Esophagus squamous epithelium (tissue), 4 donors: ENCODE measurements around the gene FRMD4A.

Experiments
- CTCF ChIP-seq, 6 experiments: fragments of 450-650 bp in 4 of 6; fragments of 200-600 bp in 2 of 6; sonication (generic) in 2 of 6; IDR thresholded peaks; one replicate each; pipeline ENCODE4 v1.5.1; 2016 to 2019; ENCODE audit warnings: antibody characterized with exemption in 6 of 6, mild to moderate bottlenecking in 4 of 6, moderate library complexity in 4 of 6
- POLR2A ChIP-seq, 4 donors: fragments of 450-650 bp; IDR thresholded peaks; one replicate each; pipeline ENCODE4 v1.6.1; 2017; ENCODE audit warnings: antibody characterized with exemption in 4 of 4, mild to moderate bottlenecking in 4 of 4, moderate library complexity in 3 of 4

GRCh38 chr10:13987446-13987845, 343.3 kb downstream of the FRMD4A start:
- TF ChIP-seq CTCF (IDR thresholded peaks at IDR 0.05) (no peak), POLR2A (IDR thresholded peaks at IDR 0.05) (no peak)
